Left renal cortex interstitium (tissue), 4 donors: ENCODE results near the gene DISC1. TPM values are rescaled to one million over a fixed set of nuclear protein-coding genes. Genes with fewer than 3 reads are reported as not detected.
"Not testable (repeated sequence)": the region's sequence is repeated elsewhere in the genome, so short reads cannot be mapped to it uniquely, and the experiment has no call there.

Experiments
- DNase-seq, 4 donors: peaks; one replicate each; pipeline ENCODE4 v3.0.0-alpha.2; 2013; ENCODE audit warnings: low read depth in 4 of 4, low spot score in 2 of 4, missing footprints in 1 of 4
- polyA plus RNA-seq, 4 donors: library from polyadenylated mRNA; unstranded; fragments of 120-200 nt; gene quantifications; one replicate each; pipeline ENCODE4 v1.2.1, GENCODE V29; 2013; ENCODE audit not compliant: insufficient read length in 4 of 4

DISC1 gene
- polyA plus RNA-seq, 4 donors, result 5.3 to 6.6 (median 5.6) TPM

DNA sequence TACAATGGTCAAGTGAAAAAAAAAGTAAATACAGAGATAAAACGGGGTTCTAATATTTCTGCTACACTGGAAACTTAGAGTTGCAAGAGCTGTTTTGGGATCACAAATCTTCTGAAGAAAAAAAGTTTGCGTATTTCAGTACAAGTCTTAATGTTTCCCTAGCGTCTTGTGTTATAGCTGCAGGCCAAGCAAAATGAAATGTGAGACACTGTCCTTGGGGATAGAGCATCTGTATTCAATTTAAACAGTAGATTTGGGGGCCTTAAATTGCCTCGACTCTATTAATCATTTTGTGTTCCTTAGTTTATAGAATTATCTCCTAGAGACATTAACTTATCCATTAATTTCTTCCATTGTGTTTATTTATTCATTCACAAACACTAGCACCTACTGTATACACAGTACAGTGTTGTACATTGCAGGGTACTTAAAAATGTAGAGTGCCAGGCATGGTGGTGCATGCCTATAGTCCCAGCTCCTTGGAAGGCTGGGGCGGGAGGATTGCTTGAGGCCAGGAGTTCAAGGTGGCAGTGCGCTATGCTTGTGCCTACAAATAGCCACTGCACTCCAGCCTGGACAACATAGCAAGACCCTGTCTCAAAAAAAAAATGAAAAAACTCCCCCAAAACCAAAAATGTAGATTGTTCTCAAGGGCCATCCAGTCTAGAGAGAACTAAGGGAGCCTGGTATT lies 7.9 kb downstream of the DISC1 start:
- no peak for DNase-seq

- no peak for DNase-seq
Observed at GRCh38 chr1:231636157-231636556, 9.6 kb downstream of the DISC1 start.

GRCh38 chr1:231636922-231637321 lies 10.3 kb downstream of the DISC1 start:
- DNase-seq, result not testable (repeated sequence)

DNA sequence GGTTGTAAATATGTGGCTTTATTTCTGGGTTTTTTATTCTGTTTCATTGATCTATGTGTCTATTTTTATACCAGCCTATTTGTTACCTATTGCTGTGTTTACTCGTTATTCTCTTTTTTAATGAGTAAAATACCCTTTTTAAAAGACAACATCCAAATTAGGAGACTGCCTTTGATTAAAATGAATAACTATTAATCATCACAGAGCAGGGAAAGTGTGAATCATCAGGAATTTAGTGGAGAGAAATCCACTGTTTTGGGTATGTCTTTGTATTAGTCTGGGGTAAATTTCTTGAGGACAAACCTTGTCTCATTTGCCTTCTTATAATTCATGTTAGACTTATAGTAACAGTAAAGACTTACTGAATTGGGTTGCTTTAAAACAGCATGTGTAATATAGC lies 12.1 kb downstream of the DISC1 start:
- DNase-seq, result no peak

- DNase-seq, result no peak
Observed at GRCh38 chr1:231639819-231640218, 13.2 kb downstream of the DISC1 start.

GRCh38 chr1:231641444-231641843 lies 14.9 kb downstream of the DISC1 start:
- DNase-seq, result not testable (repeated sequence)

GRCh38 chr1:231642061-231642460 lies 15.5 kb downstream of the DISC1 start:
- not testable (repeated sequence) for DNase-seq

DNA sequence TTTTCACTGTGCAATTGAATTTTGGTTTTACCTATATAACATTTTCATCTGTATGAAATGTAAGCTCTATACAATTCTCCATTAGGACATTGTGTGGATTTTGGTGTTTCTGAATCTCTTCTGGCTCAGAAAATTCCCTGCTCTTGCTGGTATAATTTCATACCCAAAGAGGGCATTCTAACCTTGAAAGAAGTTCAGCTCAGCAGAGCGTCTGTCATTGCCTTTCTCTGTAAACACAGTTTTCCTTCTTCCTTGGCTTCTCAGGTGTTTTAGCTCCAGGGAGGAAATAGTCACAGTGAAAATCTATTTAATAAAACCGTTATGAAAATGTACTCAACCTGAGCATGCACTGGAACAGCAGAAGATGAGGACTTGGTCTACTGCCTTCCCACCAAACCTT lies 16.0 kb downstream of the DISC1 start:
- no peak for DNase-seq

DNA sequence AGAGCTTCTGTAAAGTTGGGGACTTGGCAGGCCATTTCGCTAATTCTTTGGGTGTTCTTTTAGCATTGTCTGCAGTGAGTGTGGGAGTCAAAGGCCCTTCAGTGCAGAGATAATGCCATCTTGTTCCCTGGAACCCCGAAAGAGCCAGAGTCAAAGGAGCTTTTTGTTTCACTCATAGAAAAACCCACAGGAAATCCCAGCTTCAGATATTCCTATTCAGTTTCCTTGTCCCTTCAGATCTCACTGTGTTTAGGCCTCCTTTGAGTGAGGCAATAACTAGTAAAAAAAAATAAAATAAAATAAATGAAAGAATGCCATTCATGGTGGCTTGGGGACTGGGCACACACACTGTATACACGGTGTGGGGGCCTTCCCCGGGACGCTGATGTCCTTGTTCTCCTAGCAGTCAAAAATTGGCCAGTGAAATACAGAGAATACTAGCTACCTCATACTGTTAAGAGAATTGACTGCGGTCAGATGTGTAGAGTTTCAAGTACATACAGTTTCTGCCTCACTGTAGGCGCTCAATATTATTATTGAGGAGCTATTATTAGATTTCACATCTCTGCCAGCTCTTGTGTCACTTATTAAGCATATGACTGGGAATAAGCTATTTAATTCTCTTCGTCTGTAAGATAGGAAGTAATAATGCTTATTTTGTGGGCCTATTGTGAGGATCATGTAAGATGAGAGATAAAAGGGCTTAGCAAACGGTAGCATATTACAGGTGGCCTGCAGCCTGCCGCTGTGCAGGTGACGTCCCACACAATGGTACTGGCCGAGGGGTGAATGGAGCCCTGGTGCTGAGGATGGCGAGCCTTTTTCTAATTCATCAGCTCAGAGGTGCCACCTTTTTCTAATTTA lies 16.7 kb downstream of the DISC1 start:
- DNase-seq, result no peak

DNA sequence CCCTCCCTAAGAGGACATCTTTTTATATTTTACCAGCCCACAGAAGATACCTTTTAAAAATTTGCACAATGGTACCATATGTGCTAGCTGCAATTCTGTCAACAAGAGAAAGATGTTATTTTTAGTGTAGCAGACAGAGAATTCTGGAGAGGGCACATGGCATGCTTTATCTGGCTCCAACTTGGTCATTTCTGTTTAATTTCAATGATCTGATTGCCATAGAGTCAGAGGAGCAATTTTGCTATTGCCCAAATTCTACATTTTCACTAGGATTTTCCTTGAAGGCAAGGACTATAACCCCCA lies 17.3 kb downstream of the DISC1 start:
- DNase-seq, result no peak

DNA sequence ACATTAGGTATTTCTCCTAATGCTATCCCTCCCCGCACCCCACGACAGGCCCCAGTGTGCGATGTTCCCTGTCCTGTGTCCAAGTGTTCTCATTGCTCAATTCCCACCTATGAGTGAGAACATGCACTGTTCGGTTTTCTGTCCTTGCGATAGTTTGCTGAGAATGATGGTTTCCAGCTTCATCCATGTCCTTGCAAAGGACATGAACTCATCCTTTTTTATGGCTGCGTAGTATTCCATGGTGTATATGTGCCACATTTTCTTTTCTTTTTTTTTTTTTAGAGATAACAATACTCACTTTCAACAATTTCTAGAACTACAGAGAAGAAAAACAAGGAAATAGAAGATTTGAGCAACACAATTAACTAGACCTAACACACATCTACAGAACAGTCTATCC lies 19.0 kb downstream of the DISC1 start:
- not testable (repeated sequence) for DNase-seq

DNA sequence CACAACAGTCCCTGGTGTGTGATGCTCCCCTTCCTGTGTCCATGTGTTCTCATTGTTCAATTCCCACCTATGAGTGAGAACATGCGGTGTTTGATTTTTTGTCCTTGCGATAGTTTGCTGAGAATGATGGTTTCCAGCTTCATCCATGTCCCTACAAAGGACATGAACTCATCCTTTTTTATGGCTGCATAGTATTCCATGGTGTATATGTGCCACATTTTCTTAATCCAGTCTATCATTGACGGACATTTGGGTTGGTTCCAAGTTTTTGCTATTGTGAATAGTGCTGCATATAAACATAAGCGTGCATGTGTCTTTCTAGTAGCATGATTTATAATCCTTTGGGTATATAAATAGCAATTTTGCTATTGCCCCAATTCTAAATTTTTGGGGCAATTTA lies 19.6 kb downstream of the DISC1 start:
- DNase-seq, result not testable (repeated sequence)

- not testable (repeated sequence) for DNase-seq
Observed at GRCh38 chr1:231651621-231652260, 25.2 kb downstream of the DISC1 start.

DNA sequence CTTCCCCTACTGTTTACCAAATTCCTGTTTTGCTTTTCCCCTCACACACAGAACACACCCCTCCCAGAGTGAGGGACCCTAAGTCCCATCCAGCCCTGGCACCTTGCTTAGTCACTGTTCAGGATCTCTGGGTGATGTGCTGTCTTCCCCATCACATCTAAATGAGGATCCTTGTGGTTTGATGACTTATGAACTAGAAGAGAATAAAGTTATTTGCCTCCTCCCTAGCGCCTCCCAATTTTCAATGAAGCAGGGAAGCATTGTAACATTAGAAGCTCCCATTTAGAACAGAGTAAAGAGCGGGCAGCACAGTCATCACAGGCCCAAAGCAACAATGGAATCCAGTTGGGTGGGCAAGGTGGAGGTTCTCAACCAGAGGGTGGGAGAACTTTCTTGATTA lies 27.0 kb downstream of the DISC1 start:
- no peak for DNase-seq

- DNase-seq, result no peak
Observed at GRCh38 chr1:231656741-231657140, 30.2 kb downstream of the DISC1 start.

DNA sequence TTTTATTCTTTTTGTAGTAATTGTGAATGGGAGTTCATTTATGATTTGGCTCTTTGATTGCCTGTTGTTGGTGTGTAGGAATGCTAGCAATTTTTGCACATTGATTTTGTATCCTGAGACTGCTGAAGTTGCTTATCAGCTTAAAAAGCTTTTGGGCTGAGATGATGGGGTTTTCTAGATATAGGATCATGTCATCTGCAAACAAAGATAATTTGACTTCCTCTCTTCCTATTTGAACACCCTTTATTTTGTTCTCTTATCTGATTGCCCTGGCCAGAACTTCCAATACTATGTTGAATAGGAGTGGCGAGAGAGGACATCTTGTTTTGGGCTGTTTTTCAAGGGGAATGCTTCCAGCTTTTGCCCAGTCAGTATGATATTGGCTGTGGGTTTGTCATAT lies 31.6 kb downstream of the DISC1 start:
- DNase-seq, result not testable (repeated sequence)

DNA sequence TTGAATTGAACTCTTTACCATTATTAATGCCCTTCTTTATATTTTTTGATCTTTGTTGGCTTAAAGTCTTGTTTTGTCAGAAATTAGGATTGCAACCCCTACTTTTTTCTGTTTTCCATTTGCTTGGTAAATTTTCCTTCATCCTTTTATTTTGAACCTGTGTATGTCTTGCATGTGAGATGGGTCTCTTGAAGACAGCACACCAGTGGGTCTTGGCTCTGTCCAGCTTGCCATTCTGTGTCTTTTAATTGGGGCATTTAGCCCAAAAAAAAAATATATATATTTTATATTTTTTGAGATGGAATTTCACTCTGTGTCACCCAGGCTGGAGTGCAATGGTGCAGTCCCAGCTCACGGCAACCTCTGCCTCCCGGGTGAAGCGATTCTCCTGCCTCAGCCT lies 33.6 kb downstream of the DISC1 start:
- DNase-seq, result no peak

GRCh38 chr1:231663211-231663792 lies 36.7 kb downstream of the DISC1 start:
- DNase-seq, result no peak

DNA sequence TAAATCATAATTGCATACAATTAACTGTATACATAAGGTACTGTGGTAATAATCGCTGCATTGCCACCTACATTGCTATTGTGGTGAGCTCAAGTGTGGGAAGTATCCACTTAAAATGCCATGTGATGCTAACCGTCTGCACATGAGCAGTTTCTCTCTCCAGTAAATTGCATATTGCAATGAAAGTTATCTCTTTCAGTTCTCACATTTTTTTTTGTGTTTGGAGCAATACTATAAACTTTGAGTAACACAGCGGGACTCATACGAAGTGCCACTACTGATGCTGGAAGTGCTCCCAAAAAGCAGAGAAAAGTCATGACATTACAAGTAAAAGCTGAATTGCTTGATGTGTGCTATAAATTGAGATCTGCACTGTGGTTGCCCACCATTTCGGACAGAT lies 38.5 kb downstream of the DISC1 start:
- DNase-seq, result no peak

DNA sequence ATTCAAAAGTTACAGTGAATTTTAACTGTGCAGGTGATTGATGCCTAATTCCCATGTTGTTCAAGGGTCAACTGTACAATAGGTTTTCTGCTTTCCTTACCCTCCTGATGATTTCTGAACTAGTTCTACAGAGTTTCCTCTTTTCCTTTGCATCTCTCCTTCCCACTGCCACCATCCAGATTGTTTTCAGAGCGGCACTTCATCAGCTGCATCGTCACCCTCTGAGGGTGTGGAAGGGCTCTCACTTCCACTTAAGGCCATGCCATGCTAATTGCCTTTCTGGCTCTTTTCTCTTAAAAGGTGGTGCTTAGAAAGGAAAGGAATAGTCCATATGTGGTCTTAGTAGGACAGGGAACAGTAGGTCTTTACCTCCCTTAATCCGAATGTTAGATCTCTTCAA lies 39.1 kb downstream of the DISC1 start:
- DNase-seq, result no peak

DNA sequence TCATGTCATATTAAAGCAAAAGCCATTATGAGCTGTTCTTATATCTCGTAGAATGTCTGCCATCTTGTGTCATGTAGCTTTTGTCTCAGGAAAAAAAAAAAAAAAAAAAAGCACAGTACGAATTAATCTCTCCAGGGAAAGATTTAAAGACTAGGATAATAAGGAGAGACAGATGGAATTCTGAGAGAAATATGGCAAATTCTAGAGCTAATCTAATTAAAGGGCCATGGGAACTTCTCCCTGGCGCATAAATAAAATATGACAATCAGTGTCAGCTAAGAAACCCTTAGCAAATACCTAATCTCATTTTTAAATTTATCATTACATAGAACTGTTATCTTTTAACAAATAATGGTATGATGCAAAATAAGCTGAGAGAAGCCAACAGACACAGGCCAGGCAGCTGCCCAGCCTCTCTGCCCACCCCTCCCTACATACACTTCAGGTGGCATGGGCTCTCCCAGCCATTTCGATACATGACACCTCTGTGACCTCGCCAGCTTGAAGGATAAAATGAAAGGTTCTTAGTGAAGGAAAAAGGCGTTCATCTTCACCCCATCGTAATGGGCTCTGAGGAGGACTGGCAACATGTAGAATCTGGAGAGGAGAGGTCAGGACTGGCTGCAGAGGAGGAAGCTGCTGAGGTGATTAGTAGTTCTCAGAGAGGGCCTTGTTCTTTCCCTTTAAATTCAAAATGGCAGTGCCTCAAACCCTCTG lies 39.8 kb downstream of the DISC1 start:
- DNase-seq, result no peak
